HG03135 (cell line): ENCODE data around the gene C2orf81.
A peak's percentile ranks its signal among the peaks of the same experiment; 100 is the strongest.
"Not testable (repeated sequence)": the region's sequence is repeated elsewhere in the genome, so short reads cannot be mapped to it uniquely, and the experiment has no call there.

ENCODE experiments used
- ATAC-seq: cut with Tn5 transposase; IDR thresholded peaks from one replicate; pipeline ENCODE4 v1.9.1; 2021; ENCODE audit warnings: mild to moderate bottlenecking, moderate library complexity; ENCODE audit not compliant: unreplicated experiment

C2orf81 gene

GRCh38 chr2:74442483-74443297, 21.3 kb upstream of the C2orf81 start:
- ATAC-seq, result not testable (repeated sequence)

GRCh38 chr2:74441690-74442482, 20.5 kb upstream of the C2orf81 start, which contains the start of gene RTKN:
Gene RTKN, minus strand, starts transcription at chr2:74441937. Its CDS starts 121 bp downstream, at chr2:74441816.
- no peak for ATAC-seq

GRCh38 chr2:74441170-74441689, 19.8 kb upstream of the C2orf81 start:
- ATAC-seq, result no peak

- ATAC-seq, result peak; percentile 79
Measured at GRCh38 chr2:74440378-74441169, 19.2 kb upstream of the C2orf81 start.

- ATAC-seq, result peak; percentile 9
Measured at GRCh38 chr2:74439803-74440377, 18.5 kb upstream of the C2orf81 start.

- ATAC-seq, result no peak
Measured at GRCh38 chr2:74439373-74439772, 18.0 kb upstream of the C2orf81 start.

GRCh38 chr2:74438248-74438647, 16.8 kb upstream of the C2orf81 start:
- no peak for ATAC-seq

GRCh38 chr2:74436848-74437695, 15.7 kb upstream of the C2orf81 start:
- ATAC-seq, result no peak

GRCh38 chr2:74436111-74436805, 14.8 kb upstream of the C2orf81 start:
- ATAC-seq, result no peak

- ATAC-seq, result no peak
Measured at GRCh38 chr2:74430502-74430901, 9.1 kb upstream of the C2orf81 start.

- ATAC-seq, result no peak
Measured at GRCh38 chr2:74429487-74430451, 8.3 kb upstream of the C2orf81 start.

- no peak for ATAC-seq
Measured at GRCh38 chr2:74428675-74429074, 7.3 kb upstream of the C2orf81 start.

GRCh38 chr2:74427551-74427950, 6.1 kb upstream of the C2orf81 start:
- no peak for ATAC-seq

GRCh38 chr2:74426181-74426758, 4.9 kb upstream of the C2orf81 start:
- ATAC-seq, result no peak

GRCh38 chr2:74425523-74425922, 4.1 kb upstream of the C2orf81 start:
- no peak for ATAC-seq

GRCh38 chr2:74424995-74425406, 3.6 kb upstream of the C2orf81 start:
- no peak for ATAC-seq

GRCh38 chr2:74424139-74424992, 2.9 kb upstream of the C2orf81 start:
- no peak for ATAC-seq
